DND-41 (cell line): ENCODE measurements around the gene SLC1A4.

Experiments
- ATAC-seq: fragments of 200-7000 bp; cut with Tn5 transposase; 3 replicates; pipeline ENCODE4 v1.9.1; 2021; ENCODE audit warnings: low read depth; ENCODE audit not compliant: insufficient read depth
- DNase-seq: peaks from one replicate; pipeline ENCODE4 v3.0.0-alpha.2; 2020
- H2AFZ ChIP-seq: 2 replicates; pipeline ENCODE4 v1.6.0; 2012; ENCODE audit warnings: low read depth, low read length
- H3K27ac ChIP-seq: 2 replicates; pipeline ENCODE4 v1.5.1; 2012; ENCODE audit warnings: low read length, inconsistent platforms
- H3K27me3 ChIP-seq: fragments of 200-600 bp; sonication (generic); 2 replicates; pipeline ENCODE4 v1.6.0; 2012; ENCODE audit warnings: low read length, mild to moderate bottlenecking, inconsistent platforms; ENCODE audit not compliant: insufficient read depth, poor library complexity
- H3K36me3 ChIP-seq: 2 replicates; pipeline ENCODE4 v1.5.1; 2012; ENCODE audit warnings: low read length, inconsistent platforms; ENCODE audit not compliant: insufficient read depth
- H3K4me1 ChIP-seq: 2 replicates; pipeline ENCODE4 v1.5.1; 2012; ENCODE audit warnings: mild to moderate bottlenecking, low read length; ENCODE audit not compliant: insufficient read depth
- H3K4me2 ChIP-seq: 2 replicates; pipeline ENCODE4 v1.6.0; 2012; ENCODE audit warnings: mild to moderate bottlenecking, moderate library complexity, low read length, inconsistent platforms; ENCODE audit not compliant: insufficient read depth
- H3K4me3 ChIP-seq, 2 experiments: fragments of 200-600 bp in 1 of 2; shearing (Covaris generic) in 1 of 2; 2 replicates each; pipeline ENCODE4 v1.5.1; 2012 to 2016; ENCODE audit warnings: inconsistent platforms in 2 of 2, low read length in 2 of 2, mild to moderate bottlenecking in 2 of 2, low read depth in 1 of 2, moderate library complexity in 1 of 2
- H3K79me2 ChIP-seq: 2 replicates; pipeline ENCODE4 v1.6.0; 2012; ENCODE audit warnings: low read length, inconsistent platforms; ENCODE audit not compliant: insufficient read depth
- H3K9ac ChIP-seq: 2 replicates; pipeline ENCODE4 v1.6.0; 2012; ENCODE audit warnings: low read depth, mild to moderate bottlenecking, inconsistent platforms, low read length, moderate library complexity
- H3K9me3 ChIP-seq: 2 replicates; pipeline ENCODE4 v1.5.1; 2012; ENCODE audit warnings: low read length, moderate library complexity, mild to moderate bottlenecking, inconsistent platforms; ENCODE audit not compliant: insufficient read depth, severe bottlenecking
- H4K20me1 ChIP-seq: 2 replicates; pipeline ENCODE4 v1.6.0; 2012; ENCODE audit warnings: low read length; ENCODE audit not compliant: insufficient read depth
- EZH2 ChIP-seq: IDR thresholded peaks from 3 replicates; pipeline ENCODE4 v1.6.1; 2012; ENCODE audit warnings: borderline replicate concordance, low read depth, mild to moderate bottlenecking, moderate library complexity, low read length, inconsistent platforms; ENCODE audit not compliant: severe bottlenecking
- TF ChIP-seq, protein P1 (sequence below): IDR thresholded peaks from 2 replicates; pipeline ENCODE4 v1.5.1; 2012; ENCODE audit warnings: borderline replicate concordance, low read length, moderate library complexity, mild to moderate bottlenecking; ENCODE audit not compliant: poor library complexity, severe bottlenecking; ENCODE audit errors: extremely low read depth

Gene SLC1A4

GRCh38 chr2:64976276-64976675 is 12.9 kb upstream of the SLC1A4 start:
- no peak for TF ChIP-seq EZH2
- TF ChIP-seq, protein P1, sequence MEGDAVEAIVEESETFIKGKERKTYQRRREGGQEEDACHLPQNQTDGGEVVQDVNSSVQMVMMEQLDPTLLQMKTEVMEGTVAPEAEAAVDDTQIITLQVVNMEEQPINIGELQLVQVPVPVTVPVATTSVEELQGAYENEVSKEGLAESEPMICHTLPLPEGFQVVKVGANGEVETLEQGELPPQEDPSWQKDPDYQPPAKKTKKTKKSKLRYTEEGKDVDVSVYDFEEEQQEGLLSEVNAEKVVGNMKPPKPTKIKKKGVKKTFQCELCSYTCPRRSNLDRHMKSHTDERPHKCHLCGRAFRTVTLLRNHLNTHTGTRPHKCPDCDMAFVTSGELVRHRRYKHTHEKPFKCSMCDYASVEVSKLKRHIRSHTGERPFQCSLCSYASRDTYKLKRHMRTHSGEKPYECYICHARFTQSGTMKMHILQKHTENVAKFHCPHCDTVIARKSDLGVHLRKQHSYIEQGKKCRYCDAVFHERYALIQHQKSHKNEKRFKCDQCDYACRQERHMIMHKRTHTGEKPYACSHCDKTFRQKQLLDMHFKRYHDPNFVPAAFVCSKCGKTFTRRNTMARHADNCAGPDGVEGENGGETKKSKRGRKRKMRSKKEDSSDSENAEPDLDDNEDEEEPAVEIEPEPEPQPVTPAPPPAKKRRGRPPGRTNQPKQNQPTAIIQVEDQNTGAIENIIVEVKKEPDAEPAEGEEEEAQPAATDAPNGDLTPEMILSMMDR, result no peak
- no peak overlapping the region for H3K27ac ChIP-seq
- H3K4me1 ChIP-seq, result no peaks in the 10 kb centered on the region
- H2AFZ ChIP-seq, result no peak overlapping the region
- no peak overlapping the region for H3K4me2 ChIP-seq
- no peak overlapping the region for H3K9ac ChIP-seq
- H3K27me3 ChIP-seq, result no peaks in the 10 kb centered on the region
- H4K20me1 ChIP-seq, result no peaks in the 10 kb centered on the region
- H3K79me2 ChIP-seq, result no peaks in the 10 kb centered on the region
- H3K9me3 ChIP-seq, result no peaks in the 10 kb centered on the region
- ATAC-seq (0 out of 3 replicates have a peak, but pooled peaks have one; percentile 19), DNase-seq (no peak)
- H3K4me3 ChIP-seq, result no peak overlapping the region
- no peaks in the 10 kb centered on the region for H3K36me3 ChIP-seq

DNA sequence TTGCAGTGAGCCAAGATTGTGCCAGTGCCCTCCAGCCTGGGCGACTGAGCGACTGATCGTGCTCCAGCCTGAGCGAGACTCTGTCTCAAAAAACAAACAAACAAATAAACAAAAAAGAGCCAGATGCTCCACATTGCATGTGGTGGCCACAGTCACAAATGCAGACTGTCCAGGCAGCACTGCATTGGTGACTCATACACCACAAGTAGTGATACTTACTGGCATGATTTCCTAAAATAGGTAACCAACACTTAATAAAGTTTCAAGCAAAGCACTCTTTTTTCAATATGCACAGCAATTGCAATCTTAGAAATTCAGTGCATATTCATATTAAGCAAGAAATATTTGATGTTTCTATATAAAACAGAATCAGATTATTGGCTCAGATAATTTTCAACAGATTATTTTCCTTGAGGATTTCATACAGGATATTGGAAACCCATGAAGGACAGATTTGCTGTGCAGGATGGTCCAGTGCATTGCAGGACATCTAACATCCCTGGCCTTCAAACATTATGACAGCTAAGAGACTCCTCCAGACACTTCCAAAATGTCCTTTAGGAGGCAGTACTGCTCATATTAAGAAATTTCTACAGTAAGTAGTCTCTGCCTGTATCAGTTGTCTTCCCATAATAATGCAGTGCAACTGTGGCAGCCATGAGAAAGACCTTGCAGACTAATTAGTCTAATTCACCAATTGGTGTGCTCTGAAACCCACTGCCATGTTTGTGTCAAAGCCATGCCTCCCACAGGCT is 10.5 kb upstream of the SLC1A4 start:
- no peak overlapping the region for H3K4me2 ChIP-seq
- H3K4me3 ChIP-seq, result no peak overlapping the region
- ATAC-seq (peak; percentile 60), DNase-seq (no peak)
- no peak overlapping the region for H2AFZ ChIP-seq
- H3K9ac ChIP-seq, result no peak overlapping the region
- no peaks in the 10 kb centered on the region for H3K79me2 ChIP-seq
- TF ChIP-seq, protein P1, result peak; percentile 34
- no peak for TF ChIP-seq EZH2
- no peaks in the 10 kb centered on the region for H3K9me3 ChIP-seq
- H4K20me1 ChIP-seq, result no peaks in the 10 kb centered on the region
- H3K27ac ChIP-seq, result no peak overlapping the region
- no peaks in the 10 kb centered on the region for H3K36me3 ChIP-seq
- no peaks in the 10 kb centered on the region for H3K27me3 ChIP-seq
- H3K4me1 ChIP-seq, result no peaks in the 10 kb centered on the region

DNA sequence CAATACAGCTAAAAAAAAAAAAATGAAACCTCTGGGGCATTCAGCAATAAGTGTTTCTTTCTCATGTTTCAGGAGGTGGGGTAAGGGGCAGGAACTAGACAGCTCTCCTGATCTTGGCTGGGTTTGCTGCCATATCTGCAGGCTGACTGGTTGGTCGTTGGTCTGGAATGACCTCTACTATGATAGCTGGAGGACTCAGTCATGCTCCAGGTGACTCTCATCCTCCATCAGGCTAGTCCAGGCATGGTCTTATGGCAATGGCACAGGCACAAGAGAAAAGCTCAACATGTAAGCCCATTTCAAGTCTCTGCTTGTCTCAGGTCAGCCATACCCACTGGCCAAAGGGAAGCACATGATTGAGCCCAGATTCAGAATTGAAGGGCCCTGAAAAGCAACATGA is 9.5 kb upstream of the SLC1A4 start:
- Histone ChIP-seq H3K27ac (no peak overlapping the region), H4K20me1 (no peaks in the 10 kb centered on the region), H3K4me3 (no peak overlapping the region), H3K4me2 (no peak overlapping the region), H3K4me1 (no peaks in the 10 kb centered on the region), H2AFZ (no peak overlapping the region), H3K36me3 (no peaks in the 10 kb centered on the region), H3K27me3 (no peaks in the 10 kb centered on the region), H3K79me2 (no peaks in the 10 kb centered on the region), H3K9me3 (no peaks in the 10 kb centered on the region), H3K9ac (no peak overlapping the region)
- TF ChIP-seq, protein P1, result no peak
- no peak for TF ChIP-seq EZH2
- ATAC-seq, result 0 out of 3 replicates have a peak, but pooled peaks have one; percentile 19
- no peak for DNase-seq
